GM19463 (cell line): Measurements from ENCODE around the gene MYL4.

ENCODE experiments used
- ATAC-seq: cut with Tn5 transposase; IDR thresholded peaks from one replicate; pipeline ENCODE4 v1.9.1; 2021; ENCODE audit warnings: mild to moderate bottlenecking, moderate library complexity; ENCODE audit not compliant: unreplicated experiment

The MYL4 gene

GRCh38 chr17:47239619-47239966, 30.4 kb downstream of the MYL4 start:
- ATAC-seq, result no peak

GRCh38 chr17:47239967-47240651, 31.0 kb downstream of the MYL4 start:
- ATAC-seq, result no peak

GRCh38 chr17:47240806-47241205, 31.7 kb downstream of the MYL4 start:
- no peak for ATAC-seq

- no peak for ATAC-seq
Observed at GRCh38 chr17:47242648-47243047, 33.5 kb downstream of the MYL4 start.

GRCh38 chr17:47243737-47244598, 34.8 kb downstream of the MYL4 start:
- no peak for ATAC-seq

GRCh38 chr17:47244697-47245096, 35.5 kb downstream of the MYL4 start:
- ATAC-seq, result no peak

- no peak for ATAC-seq
Observed at GRCh38 chr17:47246120-47246519, 37.0 kb downstream of the MYL4 start.

GRCh38 chr17:47250855-47251254, 41.7 kb downstream of the MYL4 start:
- ATAC-seq, result no peak

- no peak for ATAC-seq
Observed at GRCh38 chr17:47251421-47251940, 42.3 kb downstream of the MYL4 start.

GRCh38 chr17:47252209-47252608, 43.1 kb downstream of the MYL4 start:
- no peak for ATAC-seq

- ATAC-seq, result no peak
Observed at GRCh38 chr17:47252766-47253512, 43.8 kb downstream of the MYL4 start.

- peak; percentile 87 for ATAC-seq
Observed at GRCh38 chr17:47253541-47254402, 44.6 kb downstream of the MYL4 start, which contains the start of gene ITGB3. ITGB3 (plus strand) TSS chr17:47253827; CDS start chr17:47253862, 35 bp downstream.

GRCh38 chr17:47254403-47254943, 45.3 kb downstream of the MYL4 start:
- ATAC-seq, result no peak

GRCh38 chr17:47257651-47258339, 48.6 kb downstream of the MYL4 start:
- ATAC-seq, result no peak

- no peak for ATAC-seq
Observed at GRCh38 chr17:47262586-47262985, 53.4 kb downstream of the MYL4 start.

GRCh38 chr17:47264166-47264565, 55.0 kb downstream of the MYL4 start:
- no peak for ATAC-seq

GRCh38 chr17:47265983-47266541, 56.9 kb downstream of the MYL4 start:
- no peak for ATAC-seq

GRCh38 chr17:47266782-47267181, 57.6 kb downstream of the MYL4 start:
- no peak for ATAC-seq

GRCh38 chr17:47267354-47267828, 58.2 kb downstream of the MYL4 start:
- ATAC-seq, result no peak
